ENCODE measurements around the gene LHB. TPM values are rescaled to one million over a fixed set of nuclear protein-coding genes. Genes with fewer than 3 reads are reported as not detected.

The LHB gene
- total RNA-seq: under 1 TPM in 1 of 2 donors, not detected in 1; 0.59 TPM
- not detected for polyA plus RNA-seq (2013, experiment 1 of 2)
- polyA plus RNA-seq (2013, experiment 2 of 2): not detected
- long read RNA-seq, experiment 1: 0 reads
- long read RNA-seq, experiment 2: 0 reads
- long read RNA-seq, experiment 3: 0 reads
- long read RNA-seq, experiment 4: 0 reads

DNA sequence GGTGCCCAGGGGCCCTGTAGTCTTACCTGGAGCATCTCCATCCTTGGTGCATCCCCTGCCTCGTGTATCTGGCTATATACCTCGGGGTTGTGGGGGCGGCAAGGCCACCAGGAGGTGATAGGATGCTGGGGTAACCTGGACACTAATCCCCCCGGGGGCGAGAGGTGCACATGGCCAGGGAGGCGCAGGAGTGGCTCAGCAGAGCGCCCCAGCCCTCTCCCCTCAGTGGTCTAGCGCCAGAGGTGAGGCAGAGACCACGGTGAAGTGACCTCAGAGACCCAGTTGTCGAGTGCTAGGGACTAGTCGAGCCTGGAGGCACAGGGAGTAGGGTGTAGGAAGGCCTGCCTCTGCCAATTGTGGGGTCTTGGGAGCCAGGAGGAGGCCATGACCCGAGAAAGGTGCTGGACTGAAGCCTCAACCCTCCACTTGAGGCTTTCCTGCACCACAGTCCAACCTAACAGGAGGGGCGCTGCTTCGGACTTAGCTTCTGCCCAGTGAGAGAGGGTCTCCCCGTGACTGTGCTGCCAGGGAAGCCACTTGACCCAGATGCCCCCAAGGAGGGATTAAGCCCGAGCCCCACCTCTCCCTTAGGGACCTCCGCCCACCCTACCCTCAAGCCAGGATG lies at the start of gene LHB:
LHB (minus strand) TSS at position 51 of the 625 bp plus-strand sequence; CDS start at position 41, 10 bp downstream.
- Mint-ChIP-seq H3K36me3 (ENCODE audit: low read depth) (peaks cover 29% of the 10 kb centered on the region), H3K4me3 (peak within 1 kb of the TSS; percentile 46), H3K4me1 (peaks cover 7% of the 10 kb centered on the region), H3K9me3 (no peaks in the 10 kb centered on the region), H3K27ac (no peak within 1 kb of the TSS), H3K27me3 (ENCODE audit: insufficient read depth) (peaks cover 41% of the 10 kb centered on the region)
- DNase-seq: no peak
- WGBS, 2 experiments (ENCODE audit: insufficient coverage in 1 of 2, insufficient read length in 1 of 2): 78 to 89% methylated on average over 11 to 17 of the region's 17 CpGs
- Histone ChIP-seq H3K4me3 (ENCODE audit: low read length) (peak within 1 kb of the TSS; percentile 69), H3K27me3 (ENCODE audit: control insufficient read depth, insufficient read depth, low read length, poor library complexity, severe bottlenecking) (peaks cover 12% of the 10 kb centered on the region), H3K9me3 (ENCODE audit: control insufficient read depth, low read length) (no peaks in the 10 kb centered on the region), H3K4me1 (ENCODE audit: control insufficient read depth, insufficient read depth, low read length) (no peaks in the 10 kb centered on the region), H3K27ac (ENCODE audit: low read depth, low read length) (no peak within 1 kb of the TSS), H3K36me3 (ENCODE audit: control insufficient read depth, insufficient read depth, low read length) (peaks cover 6% of the 10 kb centered on the region), H3K9ac (ENCODE audit: extremely low read depth, low read length, poor library complexity, severe bottlenecking) (no peak within 1 kb of the TSS)
- TF ChIP-seq, protein P1, sequence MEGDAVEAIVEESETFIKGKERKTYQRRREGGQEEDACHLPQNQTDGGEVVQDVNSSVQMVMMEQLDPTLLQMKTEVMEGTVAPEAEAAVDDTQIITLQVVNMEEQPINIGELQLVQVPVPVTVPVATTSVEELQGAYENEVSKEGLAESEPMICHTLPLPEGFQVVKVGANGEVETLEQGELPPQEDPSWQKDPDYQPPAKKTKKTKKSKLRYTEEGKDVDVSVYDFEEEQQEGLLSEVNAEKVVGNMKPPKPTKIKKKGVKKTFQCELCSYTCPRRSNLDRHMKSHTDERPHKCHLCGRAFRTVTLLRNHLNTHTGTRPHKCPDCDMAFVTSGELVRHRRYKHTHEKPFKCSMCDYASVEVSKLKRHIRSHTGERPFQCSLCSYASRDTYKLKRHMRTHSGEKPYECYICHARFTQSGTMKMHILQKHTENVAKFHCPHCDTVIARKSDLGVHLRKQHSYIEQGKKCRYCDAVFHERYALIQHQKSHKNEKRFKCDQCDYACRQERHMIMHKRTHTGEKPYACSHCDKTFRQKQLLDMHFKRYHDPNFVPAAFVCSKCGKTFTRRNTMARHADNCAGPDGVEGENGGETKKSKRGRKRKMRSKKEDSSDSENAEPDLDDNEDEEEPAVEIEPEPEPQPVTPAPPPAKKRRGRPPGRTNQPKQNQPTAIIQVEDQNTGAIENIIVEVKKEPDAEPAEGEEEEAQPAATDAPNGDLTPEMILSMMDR (conservative IDR thresholded peaks at IDR 0.05): no peak

DNA sequence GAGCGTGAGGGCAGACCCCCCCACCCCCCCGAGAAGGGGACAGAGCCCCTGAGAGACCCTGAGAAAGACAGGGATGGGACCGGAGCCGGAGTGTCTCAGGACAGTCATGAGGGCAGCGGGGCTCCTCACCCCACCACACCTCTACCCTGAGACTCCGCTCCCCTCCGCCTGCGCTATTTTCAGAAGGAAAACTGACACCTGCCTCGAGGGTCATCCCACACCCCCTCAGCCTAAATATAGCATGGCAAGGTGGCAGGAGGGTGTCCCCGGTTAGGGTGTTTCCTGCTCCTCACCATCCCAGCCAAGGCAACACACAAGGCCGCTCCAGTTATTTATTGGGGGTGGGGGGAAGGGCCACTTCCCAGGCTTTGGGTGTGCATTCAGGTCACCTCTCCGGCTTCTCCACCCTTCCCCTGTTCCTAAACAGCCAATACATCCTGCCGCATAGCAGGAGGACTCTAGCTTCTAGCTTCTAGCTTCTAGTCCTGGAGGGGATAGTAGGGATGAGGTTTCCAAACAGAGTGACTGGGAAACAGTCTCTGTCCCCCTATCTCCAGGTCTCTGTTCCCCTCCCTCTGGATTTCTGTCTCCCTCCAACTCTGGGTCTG lies 49.1 kb upstream of the LHB start:
- H3K4me3 ChIP-seq (ENCODE audit: low read length): no peak overlapping the region
- peak; percentile 57 for DNase-seq
- H3K27me3 ChIP-seq (ENCODE audit: control insufficient read depth, insufficient read depth, low read length, poor library complexity, severe bottlenecking): peaks cover 46% of the 10 kb centered on the region
- Mint-ChIP-seq H3K27me3 (ENCODE audit: insufficient read depth) (peaks cover 82% of the 10 kb centered on the region), H3K4me3 (peak overlapping the region; percentile 24), H3K36me3 (ENCODE audit: low read depth) (peaks cover 2% of the 10 kb centered on the region), H3K27ac (no peak overlapping the region), H3K9me3 (peaks cover 4% of the 10 kb centered on the region), H3K4me1 (peaks cover 4% of the 10 kb centered on the region)
- 70 to 78% methylated on average over 2 to 9 of the region's 13 CpGs for WGBS, 2 experiments (ENCODE audit: insufficient coverage in 1 of 2, insufficient read length in 1 of 2)
- H3K36me3 ChIP-seq (ENCODE audit: control insufficient read depth, insufficient read depth, low read length): no peaks in the 10 kb centered on the region
- no peaks in the 10 kb centered on the region for H3K9me3 ChIP-seq (ENCODE audit: control insufficient read depth, low read length)
- no peak overlapping the region for H3K27ac ChIP-seq (ENCODE audit: low read depth, low read length)
- TF ChIP-seq, protein P1 (conservative IDR thresholded peaks at IDR 0.05): no peak
- H3K4me1 ChIP-seq (ENCODE audit: control insufficient read depth, insufficient read depth, low read length): no peaks in the 10 kb centered on the region
- H3K9ac ChIP-seq (ENCODE audit: extremely low read depth, low read length, poor library complexity, severe bottlenecking): no peak overlapping the region

DNA sequence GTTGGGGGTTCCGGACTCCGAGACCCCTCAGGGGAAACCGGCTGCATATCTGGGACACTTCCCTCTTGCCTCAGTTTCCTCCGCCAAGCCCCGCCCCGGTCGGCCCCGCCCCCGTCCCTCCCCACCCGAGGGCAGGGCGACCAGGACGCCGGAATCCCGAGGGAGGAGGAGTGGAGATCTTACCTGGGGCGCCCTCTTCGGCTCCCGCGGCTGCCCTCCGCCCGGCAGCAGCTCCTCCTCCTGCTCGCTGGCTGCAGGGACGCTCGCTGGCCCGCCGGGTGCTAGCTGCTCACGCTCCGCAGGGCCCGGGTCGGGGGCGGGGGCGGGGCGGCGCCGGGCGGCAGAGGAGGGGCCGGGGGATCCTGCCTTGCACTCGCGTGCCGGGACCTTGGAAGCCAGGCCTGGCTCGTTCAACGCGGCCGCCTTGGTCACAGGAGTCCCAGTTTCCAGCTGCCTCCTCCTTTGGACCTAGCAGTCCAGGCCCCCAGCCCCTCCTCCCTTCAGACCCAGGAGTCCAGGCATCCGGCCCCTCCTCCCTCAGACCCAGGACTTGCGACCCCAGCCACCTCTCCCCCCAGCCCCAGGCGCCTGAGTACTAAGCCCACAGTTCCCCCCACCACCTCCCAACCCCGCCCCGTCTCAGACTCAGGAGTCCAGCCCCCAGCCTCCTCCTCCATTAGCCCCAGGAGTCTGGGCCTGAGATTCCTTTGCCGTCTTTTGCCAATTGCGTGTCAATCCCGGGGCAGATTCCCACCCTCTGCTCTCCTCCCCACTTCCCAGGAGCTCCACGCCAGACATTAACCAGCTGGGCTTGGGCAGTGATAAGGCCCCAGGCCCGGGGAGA lies 48.1 kb upstream of the LHB start, which contains the start of gene NTF4:
NTF4 (minus strand) TSS at position 51 of the 844 bp plus-strand sequence. CDS start 2,821 bp downstream, outside the sequence.
- Mint-ChIP-seq H3K27ac (peak within 1 kb of the TSS; percentile 2), H3K27me3 (ENCODE audit: insufficient read depth) (peaks cover 82% of the 10 kb centered on the region), H3K36me3 (ENCODE audit: low read depth) (no peaks in the 10 kb centered on the region), H3K9me3 (no peaks in the 10 kb centered on the region), H3K4me3 (peak within 1 kb of the TSS; percentile 49), H3K4me1 (peaks cover 4% of the 10 kb centered on the region)
- peak; percentile 92 for DNase-seq
- no peak within 1 kb of the TSS for H3K9ac ChIP-seq (ENCODE audit: extremely low read depth, low read length, poor library complexity, severe bottlenecking)
- H3K27me3 ChIP-seq (ENCODE audit: control insufficient read depth, insufficient read depth, low read length, poor library complexity, severe bottlenecking): peaks cover 36% of the 10 kb centered on the region
- TF ChIP-seq, protein P1 (conservative IDR thresholded peaks at IDR 0.05): peak; percentile 12
- 7 to 8% methylated on average over 11 to 53 of the region's 53 CpGs for WGBS, 2 experiments (ENCODE audit: insufficient coverage in 1 of 2, insufficient read length in 1 of 2)
- H3K4me1 ChIP-seq (ENCODE audit: control insufficient read depth, insufficient read depth, low read length): no peaks in the 10 kb centered on the region
- H3K27ac ChIP-seq (ENCODE audit: low read depth, low read length): no peak within 1 kb of the TSS
- peak within 1 kb of the TSS; percentile 71 for H3K4me3 ChIP-seq (ENCODE audit: low read length)
- H3K9me3 ChIP-seq (ENCODE audit: control insufficient read depth, low read length): no peaks in the 10 kb centered on the region
- no peaks in the 10 kb centered on the region for H3K36me3 ChIP-seq (ENCODE audit: control insufficient read depth, insufficient read depth, low read length)

All from endodermal cell (in vitro differentiated cells).